Right atrium auricular region (tissue), 2 donors: ENCODE data around the gene DMRT1. TPM values are rescaled to one million over a fixed set of nuclear protein-coding genes. Genes with fewer than 3 reads are reported as not detected.
"Not testable (repeated sequence)": the region's sequence is repeated elsewhere in the genome, so short reads cannot be mapped to it uniquely, and the experiment has no call there.

Source experiments
- DNase-seq: peaks from one replicate; pipeline ENCODE4 v3.0.0-alpha.2; 2019; ENCODE audit warnings: low spot score
- H3K27ac ChIP-seq, 2 donors: fragments of 200-600 bp; sonication (generic); 1 replicate in 1 of 2; 2 replicates in 1 of 2; pipeline ENCODE4 v1.5.1; 2016 to 2019
- H3K27me3 ChIP-seq, 2 donors: fragments of 200-600 bp; sonication (generic); one replicate each; pipeline versions ENCODE4 v1.5.1 to v1.6.0; 2017 to 2019
- H3K36me3 ChIP-seq: fragments of 200-600 bp; sonication (generic); one replicate; pipeline ENCODE4 v1.5.1; 2016
- H3K4me1 ChIP-seq, 2 donors: fragments of 200-600 bp; sonication (generic); one replicate each; pipeline versions ENCODE4 v1.5.1 to v1.6.0; 2017 to 2019
- H3K4me3 ChIP-seq, 2 donors: fragments of 200-600 bp; sonication (generic); 1 replicate in 1 of 2; 2 replicates in 1 of 2; pipeline ENCODE4 v1.5.1; 2017 to 2019; ENCODE audit warnings: mild to moderate bottlenecking in 1 of 2, moderate library complexity in 1 of 2
- H3K9me3 ChIP-seq, 2 donors: fragments of 200-600 bp; sonication (generic); one replicate each; pipeline ENCODE4 v1.5.1; 2019
- CTCF ChIP-seq, 2 donors: fragments of 200-600 bp; sonication (generic); IDR thresholded peaks; one replicate each; pipeline ENCODE4 v1.5.1; 2019; ENCODE audit warnings: antibody characterized with exemption in 2 of 2
- total RNA-seq, 2 donors: library from RNA; depleted of rRNA; stranded (reverse); fragments of >200 nt; gene quantifications; one replicate each; pipeline ENCODE4 v1.1.0, GENCODE V29; 2016

The DMRT1 gene
- total RNA-seq, 2 donors from 2014 or later: not detected

- H3K36me3 ChIP-seq: no peaks in the 10 kb centered on the region
- peaks cover 0 to 2% of the 10 kb centered on the region in 2 donors for H3K4me1 ChIP-seq
- peaks cover 11 to 17% of the 10 kb centered on the region in 2 donors for H3K27me3 ChIP-seq
- no peaks in the 10 kb centered on the region for H3K9me3 ChIP-seq
- H3K27ac ChIP-seq: no peak overlapping the region
- no peak for DNase-seq
- TF ChIP-seq CTCF (IDR thresholded peaks at IDR 0.05): no peak
- H3K4me3 ChIP-seq: no peak overlapping the region
These were observed 5.4 kb downstream of the DMRT1 start for GRCh38 chr9:846852-847251.

DNA sequence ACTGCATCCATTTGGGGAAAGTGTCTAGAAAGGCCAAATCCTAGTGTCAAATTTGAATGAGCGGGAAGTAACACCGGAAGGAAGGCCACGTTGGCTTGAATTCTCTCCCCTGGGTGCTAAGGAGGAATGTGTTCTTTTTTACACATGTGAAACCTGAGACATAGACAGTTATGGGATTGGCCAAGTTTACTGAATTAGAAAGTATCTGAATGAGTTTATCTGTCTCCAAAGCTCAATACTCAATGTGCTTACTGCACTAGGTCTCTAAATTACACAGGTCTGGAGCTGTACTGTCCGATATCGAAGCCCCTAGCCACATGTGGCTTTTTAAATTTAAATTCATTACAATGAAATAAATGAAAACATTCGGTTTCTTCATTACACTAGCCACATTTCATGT, 6.0 kb downstream of the DMRT1 start:
- Histone ChIP-seq H3K27ac (no peak overlapping the region), H3K27me3 (peaks cover 9 to 13% of the 10 kb centered on the region in 2 donors), H3K36me3 (no peaks in the 10 kb centered on the region), H3K4me1 (no peaks in the 10 kb centered on the region), H3K4me3 (no peak overlapping the region), H3K9me3 (no peaks in the 10 kb centered on the region)
- TF ChIP-seq CTCF (IDR thresholded peaks at IDR 0.05): no peak
- DNase-seq: no peak

DNA sequence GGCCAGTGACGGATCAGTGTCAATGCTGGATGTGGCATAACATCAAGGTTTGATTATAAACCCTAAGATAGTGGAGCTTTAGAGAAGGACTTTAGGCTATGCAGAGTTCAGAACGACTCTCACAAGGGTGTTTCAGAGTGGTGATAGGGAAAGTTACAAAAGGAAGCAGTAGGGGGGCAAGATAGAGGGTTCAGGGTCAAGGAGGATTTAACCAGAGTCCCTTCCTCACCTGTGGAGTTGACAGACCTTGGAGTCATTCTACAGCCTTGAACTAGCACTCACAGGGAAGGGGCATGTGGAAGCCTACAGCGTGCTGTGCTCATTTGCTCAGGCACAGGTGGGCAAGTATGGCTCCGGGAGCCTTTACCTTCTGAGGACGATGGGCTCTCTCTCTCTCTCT, 7.9 kb downstream of the DMRT1 start:
- no peaks in the 10 kb centered on the region for H3K36me3 ChIP-seq
- H3K9me3 ChIP-seq: no peaks in the 10 kb centered on the region
- TF ChIP-seq CTCF (IDR thresholded peaks at IDR 0.05): no peak
- no peak for DNase-seq
- H3K27ac ChIP-seq: no peak overlapping the region
- H3K27me3 ChIP-seq: peaks cover 0 to 3% of the 10 kb centered on the region in 2 donors
- H3K4me3 ChIP-seq: no peak overlapping the region
- H3K4me1 ChIP-seq: no peaks in the 10 kb centered on the region

GRCh38 chr9:852539-852938, 11.0 kb downstream of the DMRT1 start:
- Histone ChIP-seq H3K27ac (no peak overlapping the region), H3K4me1 (no peaks in the 10 kb centered on the region), H3K4me3 (no peak overlapping the region), H3K36me3 (no peaks in the 10 kb centered on the region), H3K9me3 (no peaks in the 10 kb centered on the region), H3K27me3 (no peaks in the 10 kb centered on the region)
- DNase-seq: no peak
- no peak for TF ChIP-seq CTCF (IDR thresholded peaks at IDR 0.05)

GRCh38 chr9:859251-859650, 17.8 kb downstream of the DMRT1 start:
- Histone ChIP-seq H3K4me3 (no peak overlapping the region), H3K36me3 (no peaks in the 10 kb centered on the region), H3K4me1 (no peaks in the 10 kb centered on the region), H3K9me3 (no peaks in the 10 kb centered on the region), H3K27ac (no peak overlapping the region), H3K27me3 (no peaks in the 10 kb centered on the region)
- DNase-seq: no peak
- no peak for TF ChIP-seq CTCF (IDR thresholded peaks at IDR 0.05)

- Histone ChIP-seq H3K36me3 (no peaks in the 10 kb centered on the region), H3K27ac (no peak overlapping the region), H3K9me3 (no peaks in the 10 kb centered on the region), H3K4me1 (no peaks in the 10 kb centered on the region), H3K4me3 (no peak overlapping the region), H3K27me3 (no peaks in the 10 kb centered on the region)
- no peak for TF ChIP-seq CTCF (IDR thresholded peaks at IDR 0.05)
- DNase-seq: no peak
These were observed 19.2 kb downstream of the DMRT1 start for GRCh38 chr9:860706-861105.

DNA sequence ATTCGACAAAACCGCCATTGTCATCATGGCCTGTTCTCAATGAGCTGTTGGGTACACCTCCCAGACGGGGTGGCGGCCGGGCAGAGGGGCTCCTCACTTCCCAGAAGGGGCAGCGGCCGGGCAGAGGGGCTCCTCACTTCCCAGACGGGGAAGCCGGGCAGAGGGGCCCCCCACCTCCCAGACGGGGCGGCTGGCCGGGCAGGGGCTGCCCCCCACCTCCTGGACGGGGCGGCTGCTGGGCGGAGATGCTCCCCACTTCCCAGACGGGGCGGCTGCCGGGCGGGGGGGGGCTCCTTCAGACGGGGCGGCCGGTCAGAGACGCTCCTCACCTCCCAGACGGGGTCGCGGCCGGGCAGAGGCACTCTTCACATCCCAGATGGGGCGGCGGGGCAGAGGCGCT, 20.0 kb downstream of the DMRT1 start:
- not testable (repeated sequence) for H3K27ac ChIP-seq, H3K36me3 ChIP-seq, H3K27me3 ChIP-seq, DNase-seq, H3K9me3 ChIP-seq, H3K4me1 ChIP-seq, H3K4me3 ChIP-seq
